ENCODE measurements around the gene FLNB.
"Not testable (repeated sequence)": the region's sequence is repeated elsewhere in the genome, so short reads cannot be mapped to it uniquely, and the experiment has no call there.

Gene FLNB

GRCh38 chr3:58190882-58191281 lies 182.7 kb downstream of the FLNB start:
- no peak for DNase-seq

GRCh38 chr3:58191361-58191991 lies 183.3 kb downstream of the FLNB start:
- DNase-seq, result no peak

GRCh38 chr3:58192069-58192468 lies 183.8 kb downstream of the FLNB start:
- no peak for DNase-seq

GRCh38 chr3:58193682-58194407 lies 185.6 kb downstream of the FLNB start:
- no peak for DNase-seq

- no peak for DNase-seq
Observed at GRCh38 chr3:58197588-58197987, 189.4 kb downstream of the FLNB start.

GRCh38 chr3:58198362-58198761 lies 190.1 kb downstream of the FLNB start:
- no peak for DNase-seq

GRCh38 chr3:58198804-58199203 lies 190.6 kb downstream of the FLNB start:
- no peak for DNase-seq

- no peak for DNase-seq
Observed at GRCh38 chr3:58200121-58200709, 192.0 kb downstream of the FLNB start.

- no peak for DNase-seq
Observed at GRCh38 chr3:58200846-58201355, 192.7 kb downstream of the FLNB start.

GRCh38 chr3:58201451-58201850 lies 193.2 kb downstream of the FLNB start:
- not testable (repeated sequence) for DNase-seq

GRCh38 chr3:58202917-58203360 lies 194.7 kb downstream of the FLNB start:
- DNase-seq, result no peak

- DNase-seq, result no peak
Observed at GRCh38 chr3:58203541-58203940, 195.3 kb downstream of the FLNB start.

GRCh38 chr3:58204720-58205119 lies 196.5 kb downstream of the FLNB start:
- DNase-seq, result no peak

- no peak for DNase-seq
Observed at GRCh38 chr3:58205981-58206380, 197.8 kb downstream of the FLNB start.

- DNase-seq, result no peak
Observed at GRCh38 chr3:58206406-58207011, 198.3 kb downstream of the FLNB start.

- DNase-seq, result no peak
Observed at GRCh38 chr3:58207954-58208353, 199.7 kb downstream of the FLNB start.

- DNase-seq, result no peak
Observed at GRCh38 chr3:58209933-58210332, 201.7 kb downstream of the FLNB start.

- no peak for DNase-seq
Observed at GRCh38 chr3:58210761-58211460, 202.7 kb downstream of the FLNB start, which contains the start of gene DNASE1L3. Gene DNASE1L3 (minus strand): TSS chr3:58210972. CDS start chr3:58210906, 66 bp downstream.

GRCh38 chr3:58214484-58215316 lies 206.5 kb downstream of the FLNB start:
- no peak for DNase-seq

- DNase-seq, result no peak
Observed at GRCh38 chr3:58215317-58216025, 207.2 kb downstream of the FLNB start.
